Measurements from ENCODE around the gene ARHGEF35.
"Not testable (repeated sequence)": the region's sequence is repeated elsewhere in the genome, so short reads cannot be mapped to it uniquely, and the experiment has no call there.

ARHGEF35 gene

GRCh38 chr7:144174613-144175012 lies 21.0 kb downstream of the ARHGEF35 start:
- H3K4me1 ChIP-seq (ENCODE audit: insufficient read depth, low read length), result no peaks in the 10 kb centered on the region
- no peak overlapping the region for H3K4me3 ChIP-seq (ENCODE audit: low read length)
- no peak overlapping the region for H3K27ac ChIP-seq (ENCODE audit: low read length)
- no peaks in the 10 kb centered on the region for H3K27me3 ChIP-seq (ENCODE audit: insufficient read depth, low read length)
- no peaks in the 10 kb centered on the region for H3K9me3 ChIP-seq (ENCODE audit: insufficient read depth, low read depth, low read length)
- H3K9ac ChIP-seq (ENCODE audit: low read depth, low read length), result no peak overlapping the region
- no peaks in the 10 kb centered on the region for H3K36me3 ChIP-seq (ENCODE audit: insufficient read depth, low read depth, low read length)

DNA sequence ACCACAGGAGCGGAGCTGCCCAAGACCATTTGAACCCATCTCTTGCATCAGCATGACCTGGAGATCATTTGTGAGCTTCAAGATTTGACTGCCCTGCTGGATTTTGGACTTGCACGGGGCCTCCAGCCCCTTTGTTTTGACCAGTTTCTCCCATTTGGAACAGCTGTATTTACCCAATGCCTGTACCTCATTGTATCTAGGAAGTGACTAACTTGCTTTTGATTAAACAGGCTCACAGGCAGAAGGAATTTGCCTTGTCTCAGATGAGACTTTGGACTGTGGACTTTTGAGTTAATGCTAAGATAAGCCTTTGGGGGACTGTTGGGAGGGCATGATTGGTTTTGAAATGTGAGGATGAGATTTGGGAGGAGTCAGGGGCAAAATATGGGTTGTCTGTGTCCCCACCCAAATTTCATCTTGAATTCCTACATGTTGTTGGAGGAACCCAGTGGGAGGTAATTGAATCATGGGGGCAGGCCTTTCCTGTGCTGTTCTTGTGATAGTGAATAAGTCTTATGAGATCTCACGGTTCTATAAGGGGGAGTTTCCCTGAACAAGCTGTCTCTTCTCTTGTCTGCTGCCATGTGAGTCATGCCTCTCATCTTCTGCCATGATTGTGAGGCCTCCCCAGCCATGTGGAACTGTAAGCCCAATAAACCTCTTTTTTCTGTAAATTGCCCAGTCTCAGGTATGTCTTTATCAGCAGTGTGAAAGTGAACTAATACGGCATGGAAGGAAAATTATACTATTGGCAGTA lies 23.9 kb downstream of the ARHGEF35 start:
- H3K9me3 ChIP-seq (ENCODE audit: insufficient read depth, low read depth, low read length); H3K27ac ChIP-seq (ENCODE audit: low read length); H3K9ac ChIP-seq (ENCODE audit: low read depth, low read length); H3K4me3 ChIP-seq (ENCODE audit: low read length); H3K36me3 ChIP-seq (ENCODE audit: insufficient read depth, low read depth, low read length); H3K27me3 ChIP-seq (ENCODE audit: insufficient read depth, low read length); H3K4me1 ChIP-seq (ENCODE audit: insufficient read depth, low read length): not testable (repeated sequence)

GRCh38 chr7:144164784-144165183 lies 30.8 kb downstream of the ARHGEF35 start:
- Histone ChIP-seq H3K9ac (ENCODE audit: low read depth, low read length) (no peak overlapping the region), H3K4me3 (ENCODE audit: low read length) (no peak overlapping the region), H3K4me1 (ENCODE audit: insufficient read depth, low read length) (no peaks in the 10 kb centered on the region), H3K27me3 (ENCODE audit: insufficient read depth, low read length) (no peaks in the 10 kb centered on the region), H3K9me3 (ENCODE audit: insufficient read depth, low read depth, low read length) (no peaks in the 10 kb centered on the region; the same call in 1 of the 2 replicates), H3K27ac (ENCODE audit: low read length) (no peak overlapping the region), H3K36me3 (ENCODE audit: insufficient read depth, low read depth, low read length) (no peaks in the 10 kb centered on the region)

DNA sequence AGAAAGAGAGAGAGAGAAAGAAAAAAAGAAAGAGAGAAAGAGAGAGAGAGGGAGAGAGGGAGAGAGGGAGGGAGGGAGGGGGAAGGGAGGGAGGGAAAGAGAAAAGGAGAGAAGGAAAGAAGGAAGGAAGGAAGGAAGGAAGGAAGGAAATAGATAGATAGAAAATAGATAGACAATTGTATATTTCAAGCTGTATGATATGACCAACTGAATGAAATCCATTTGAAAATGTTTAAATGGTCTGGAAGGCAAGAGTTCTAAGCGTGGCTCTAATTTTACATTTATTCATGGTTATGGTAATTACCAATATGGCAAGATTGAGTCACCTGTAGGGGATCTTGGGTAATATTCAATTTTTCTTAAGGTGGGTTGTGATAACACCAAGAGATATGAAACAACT lies 36.8 kb downstream of the ARHGEF35 start:
- H3K9ac ChIP-seq (ENCODE audit: low read depth, low read length), result no peak overlapping the region
- no peak overlapping the region for H3K4me3 ChIP-seq (ENCODE audit: low read length)
- no peaks in the 10 kb centered on the region for H3K27me3 ChIP-seq (ENCODE audit: insufficient read depth, low read length)

DNA sequence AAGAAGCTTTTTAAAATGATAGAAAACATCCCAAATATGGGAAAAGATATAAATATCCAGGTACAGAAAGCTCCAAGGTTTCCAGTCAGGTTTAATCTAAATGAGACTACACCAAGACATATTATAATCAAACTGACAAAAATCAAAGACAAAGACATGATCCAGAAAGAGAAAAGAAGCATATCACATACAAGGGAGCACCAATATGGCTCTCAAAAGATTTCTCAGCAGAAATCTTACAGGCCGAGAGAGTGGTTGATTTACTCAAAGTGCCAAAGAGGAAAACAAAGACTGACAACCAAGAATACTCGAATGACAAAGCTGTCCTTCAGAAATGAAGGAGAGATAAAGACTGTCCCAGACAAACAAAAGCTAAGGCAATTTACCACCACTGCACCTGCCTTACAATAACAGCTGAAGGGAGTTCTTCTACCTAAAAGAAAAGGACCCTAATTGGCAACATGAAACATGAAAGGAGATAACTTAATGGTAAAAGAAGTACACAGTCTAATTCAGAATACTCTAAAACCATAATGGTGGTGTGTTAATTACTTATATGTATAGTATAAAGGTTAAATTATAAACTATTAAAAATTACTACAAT lies 47.3 kb downstream of the ARHGEF35 start:
- no peak overlapping the region for H3K4me3 ChIP-seq (ENCODE audit: low read length)
- H3K36me3 ChIP-seq (ENCODE audit: insufficient read depth, low read depth, low read length), result no peaks in the 10 kb centered on the region
- peaks cover 23% of the 10 kb centered on the region for H3K9me3 ChIP-seq (ENCODE audit: insufficient read depth, low read depth, low read length)
- H3K27me3 ChIP-seq (ENCODE audit: insufficient read depth, low read length), result no peaks in the 10 kb centered on the region
- no peaks in the 10 kb centered on the region for H3K4me1 ChIP-seq (ENCODE audit: insufficient read depth, low read length)
- no peak overlapping the region for H3K9ac ChIP-seq (ENCODE audit: low read depth, low read length)
- no peak overlapping the region for H3K27ac ChIP-seq (ENCODE audit: low read length)

More for the DNA sequence above, 36.8 kb downstream of the ARHGEF35 start:
- Histone ChIP-seq H3K27ac (ENCODE audit: low read length) (no peak overlapping the region), H3K9me3 (ENCODE audit: insufficient read depth, low read depth, low read length) (no peaks in the 10 kb centered on the region), H3K36me3 (ENCODE audit: insufficient read depth, low read depth, low read length) (no peaks in the 10 kb centered on the region), H3K4me1 (ENCODE audit: insufficient read depth, low read length) (no peaks in the 10 kb centered on the region)

DNA sequence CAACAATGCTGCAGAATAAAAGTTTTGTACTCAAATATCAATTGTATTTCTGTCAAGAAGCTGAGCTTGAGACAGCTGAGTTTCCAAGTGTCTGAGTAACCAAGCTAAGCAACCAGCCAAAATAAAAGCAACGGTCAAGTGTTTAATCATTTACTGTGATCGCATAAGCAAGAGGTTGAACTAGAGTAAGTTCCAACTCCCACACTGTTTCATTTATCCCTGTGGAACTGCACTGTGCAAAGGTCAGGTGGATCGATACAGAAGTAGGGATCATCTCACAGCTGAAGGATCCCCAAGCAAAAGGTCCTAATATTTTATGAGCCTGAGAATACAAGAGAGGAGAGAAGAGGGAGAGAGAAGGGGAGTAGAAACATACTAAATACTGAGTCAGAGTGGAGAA lies 51.2 kb downstream of the ARHGEF35 start:
- Histone ChIP-seq H3K36me3 (ENCODE audit: insufficient read depth, low read depth, low read length) (no peaks in the 10 kb centered on the region), H3K4me1 (ENCODE audit: insufficient read depth, low read length) (no peaks in the 10 kb centered on the region), H3K4me3 (ENCODE audit: low read length) (no peak overlapping the region), H3K27ac (ENCODE audit: low read length) (no peak overlapping the region), H3K27me3 (ENCODE audit: insufficient read depth, low read length) (no peaks in the 10 kb centered on the region), H3K9ac (ENCODE audit: low read depth, low read length) (no peak overlapping the region), H3K9me3 (ENCODE audit: insufficient read depth, low read depth, low read length) (peaks cover 19% of the 10 kb centered on the region)

DNA sequence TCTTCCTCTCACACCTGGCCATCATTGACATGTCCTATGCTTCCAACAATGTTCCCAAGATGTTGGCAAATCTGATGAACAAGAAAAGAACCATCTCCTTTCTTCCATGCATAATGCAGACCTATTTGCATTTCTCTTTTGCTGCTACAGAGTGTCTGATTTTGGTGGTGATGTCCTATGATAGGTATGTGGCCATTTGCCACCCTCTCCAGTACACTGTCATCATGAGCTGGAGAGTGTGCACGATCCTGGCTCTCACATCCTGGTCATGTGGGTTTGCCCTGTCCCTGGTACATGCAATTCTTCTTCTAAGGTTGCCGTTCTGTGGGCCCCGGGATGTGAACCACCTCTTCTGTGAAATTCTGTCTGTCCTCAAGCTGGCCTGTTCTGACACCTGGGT lies 53.4 kb downstream of the ARHGEF35 start:
- no peak overlapping the region for H3K4me3 ChIP-seq (ENCODE audit: low read length)
- peaks cover 5% of the 10 kb centered on the region for H3K9me3 ChIP-seq (ENCODE audit: insufficient read depth, low read depth, low read length)
- no peaks in the 10 kb centered on the region for H3K4me1 ChIP-seq (ENCODE audit: insufficient read depth, low read length)
- H3K36me3 ChIP-seq (ENCODE audit: insufficient read depth, low read depth, low read length), result no peaks in the 10 kb centered on the region
- no peaks in the 10 kb centered on the region for H3K27me3 ChIP-seq (ENCODE audit: insufficient read depth, low read length)
- no peak overlapping the region for H3K27ac ChIP-seq (ENCODE audit: low read length)
- no peak overlapping the region for H3K9ac ChIP-seq (ENCODE audit: low read depth, low read length)

GRCh38 chr7:144137501-144137900 lies 58.1 kb downstream of the ARHGEF35 start:
- no peak overlapping the region for H3K9ac ChIP-seq (ENCODE audit: low read depth, low read length)
- H3K27me3 ChIP-seq (ENCODE audit: insufficient read depth, low read length), result no peaks in the 10 kb centered on the region
- no peak overlapping the region for H3K4me3 ChIP-seq (ENCODE audit: low read length)
- H3K4me1 ChIP-seq (ENCODE audit: insufficient read depth, low read length), result no peaks in the 10 kb centered on the region
- no peak overlapping the region for H3K27ac ChIP-seq (ENCODE audit: low read length)
- H3K36me3 ChIP-seq (ENCODE audit: insufficient read depth, low read depth, low read length), result no peaks in the 10 kb centered on the region
- H3K9me3 ChIP-seq (ENCODE audit: insufficient read depth, low read depth, low read length), result no peaks in the 10 kb centered on the region
